HL-60 (cell line): ENCODE measurements around the gene NXNL2.

Experiments used
- DNase-seq, 2 experiments: peaks; one replicate each; pipeline ENCODE4 v3.0.0-alpha.2; 2010 to 2020; ENCODE audit warnings: low read depth in 1 of 2, low spot score in 1 of 2
- H3K27ac ChIP-seq: fragments of 250-450 bp; sonication (Bioruptor Pico); replicated peaks from 2 replicates; pipeline ENCODE4 v1.5.1; 2020; ENCODE audit warnings: mild to moderate bottlenecking, moderate library complexity
- H3K27me3 ChIP-seq: fragments of 250-450 bp; sonication (Bioruptor Pico); 2 replicates; pipeline ENCODE4 v1.5.1; 2021; ENCODE audit warnings: mild to moderate bottlenecking, moderate library complexity; ENCODE audit not compliant: insufficient read depth, poor library complexity, severe bottlenecking
- H3K4me3 ChIP-seq: replicated peaks from 2 replicates; pipeline ENCODE4 v1.5.1; 2011; ENCODE audit warnings: mild to moderate bottlenecking, control low read depth, low read length; ENCODE audit not compliant: insufficient read depth
- GABPA ChIP-seq: IDR thresholded peaks from 2 replicates; pipeline ENCODE4 v1.6.1; 2012; ENCODE audit warnings: low read depth
- POLR2AphosphoS5 ChIP-seq: IDR thresholded peaks from 2 replicates; pipeline ENCODE4 v1.6.1; 2012; ENCODE audit warnings: low read depth
- SPI1 ChIP-seq: IDR thresholded peaks from 2 replicates; pipeline ENCODE4 v1.6.1; 2012; ENCODE audit warnings: low read depth, mild to moderate bottlenecking, borderline replicate concordance
- TF ChIP-seq, protein P1 (sequence below): IDR thresholded peaks from one replicate; pipeline ENCODE4 v1.5.1; 2011; ENCODE audit warnings: low read length, control low read depth, inconsistent platforms; ENCODE audit not compliant: insufficient read depth
- TF ChIP-seq, protein P2 (sequence below): IDR thresholded peaks from 2 replicates; pipeline ENCODE4 v1.6.1; 2012; ENCODE audit warnings: low read depth; ENCODE audit not compliant: insufficient replicate concordance

The NXNL2 gene

DNA sequence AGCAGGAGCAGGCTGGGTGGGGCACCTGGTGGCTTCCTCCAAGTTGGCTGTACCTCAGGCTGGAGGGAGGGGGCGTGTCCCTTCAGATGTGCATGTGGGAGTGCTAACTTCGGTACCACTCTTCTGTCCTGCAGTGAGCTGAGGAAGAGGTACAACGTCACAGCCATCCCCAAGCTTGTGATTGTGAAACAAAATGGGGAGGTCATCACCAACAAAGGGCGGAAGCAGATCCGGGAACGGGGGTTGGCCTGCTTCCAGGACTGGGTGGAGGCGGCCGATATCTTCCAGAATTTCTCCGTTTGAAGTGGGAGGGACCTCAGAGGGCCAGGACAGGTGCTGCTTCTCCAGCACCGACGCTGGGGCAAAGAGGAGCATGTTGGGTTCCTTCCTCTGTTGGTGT, 9.3 kb downstream of the NXNL2 start:
- no peak overlapping the region for H3K27ac ChIP-seq
- TF ChIP-seq, protein P1, sequence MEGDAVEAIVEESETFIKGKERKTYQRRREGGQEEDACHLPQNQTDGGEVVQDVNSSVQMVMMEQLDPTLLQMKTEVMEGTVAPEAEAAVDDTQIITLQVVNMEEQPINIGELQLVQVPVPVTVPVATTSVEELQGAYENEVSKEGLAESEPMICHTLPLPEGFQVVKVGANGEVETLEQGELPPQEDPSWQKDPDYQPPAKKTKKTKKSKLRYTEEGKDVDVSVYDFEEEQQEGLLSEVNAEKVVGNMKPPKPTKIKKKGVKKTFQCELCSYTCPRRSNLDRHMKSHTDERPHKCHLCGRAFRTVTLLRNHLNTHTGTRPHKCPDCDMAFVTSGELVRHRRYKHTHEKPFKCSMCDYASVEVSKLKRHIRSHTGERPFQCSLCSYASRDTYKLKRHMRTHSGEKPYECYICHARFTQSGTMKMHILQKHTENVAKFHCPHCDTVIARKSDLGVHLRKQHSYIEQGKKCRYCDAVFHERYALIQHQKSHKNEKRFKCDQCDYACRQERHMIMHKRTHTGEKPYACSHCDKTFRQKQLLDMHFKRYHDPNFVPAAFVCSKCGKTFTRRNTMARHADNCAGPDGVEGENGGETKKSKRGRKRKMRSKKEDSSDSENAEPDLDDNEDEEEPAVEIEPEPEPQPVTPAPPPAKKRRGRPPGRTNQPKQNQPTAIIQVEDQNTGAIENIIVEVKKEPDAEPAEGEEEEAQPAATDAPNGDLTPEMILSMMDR: no peak
- TF ChIP-seq POLR2AphosphoS5 (0 out of 2 replicates have a peak, but pooled peaks have one; percentile 35), SPI1 (no peak)
- no peak overlapping the region for H3K4me3 ChIP-seq
- peak; percentile 44 to 83 for DNase-seq
- no peaks in the 10 kb centered on the region for H3K27me3 ChIP-seq

DNA sequence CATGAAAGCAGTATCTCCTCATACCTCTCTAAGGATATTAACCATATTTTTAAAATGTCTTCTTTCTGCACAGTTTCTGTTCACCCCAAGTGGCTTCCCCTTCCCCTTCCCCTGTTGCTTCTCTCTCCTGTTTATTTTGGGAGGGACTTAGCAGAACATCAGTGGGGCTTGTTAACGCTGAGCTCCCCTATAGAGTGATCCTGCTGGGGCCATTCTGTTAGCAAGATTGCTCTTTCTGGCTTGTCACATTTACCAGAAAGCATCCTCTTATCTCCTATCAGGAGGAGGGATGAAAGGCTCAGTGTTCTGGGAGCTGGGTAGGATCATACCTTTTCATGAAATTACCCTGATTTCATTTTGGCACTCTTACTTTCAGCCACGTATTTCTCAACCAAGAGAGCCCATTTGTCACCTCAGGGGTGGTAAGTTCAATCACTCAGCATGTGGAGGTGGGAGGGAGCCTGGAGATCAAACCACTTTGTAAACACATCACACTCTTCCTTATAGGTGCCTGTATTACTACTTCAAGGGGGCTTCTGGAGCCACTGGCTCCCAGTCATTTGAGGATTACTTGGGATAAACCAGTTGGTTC, 16.7 kb downstream of the NXNL2 start:
- Histone ChIP-seq H3K27me3 (no peaks in the 10 kb centered on the region), H3K4me3 (no peak overlapping the region), H3K27ac (no peak overlapping the region)
- TF ChIP-seq SPI1 (no peak), GABPA (no peak), POLR2AphosphoS5 (no peak)
- TF ChIP-seq, protein P2, sequence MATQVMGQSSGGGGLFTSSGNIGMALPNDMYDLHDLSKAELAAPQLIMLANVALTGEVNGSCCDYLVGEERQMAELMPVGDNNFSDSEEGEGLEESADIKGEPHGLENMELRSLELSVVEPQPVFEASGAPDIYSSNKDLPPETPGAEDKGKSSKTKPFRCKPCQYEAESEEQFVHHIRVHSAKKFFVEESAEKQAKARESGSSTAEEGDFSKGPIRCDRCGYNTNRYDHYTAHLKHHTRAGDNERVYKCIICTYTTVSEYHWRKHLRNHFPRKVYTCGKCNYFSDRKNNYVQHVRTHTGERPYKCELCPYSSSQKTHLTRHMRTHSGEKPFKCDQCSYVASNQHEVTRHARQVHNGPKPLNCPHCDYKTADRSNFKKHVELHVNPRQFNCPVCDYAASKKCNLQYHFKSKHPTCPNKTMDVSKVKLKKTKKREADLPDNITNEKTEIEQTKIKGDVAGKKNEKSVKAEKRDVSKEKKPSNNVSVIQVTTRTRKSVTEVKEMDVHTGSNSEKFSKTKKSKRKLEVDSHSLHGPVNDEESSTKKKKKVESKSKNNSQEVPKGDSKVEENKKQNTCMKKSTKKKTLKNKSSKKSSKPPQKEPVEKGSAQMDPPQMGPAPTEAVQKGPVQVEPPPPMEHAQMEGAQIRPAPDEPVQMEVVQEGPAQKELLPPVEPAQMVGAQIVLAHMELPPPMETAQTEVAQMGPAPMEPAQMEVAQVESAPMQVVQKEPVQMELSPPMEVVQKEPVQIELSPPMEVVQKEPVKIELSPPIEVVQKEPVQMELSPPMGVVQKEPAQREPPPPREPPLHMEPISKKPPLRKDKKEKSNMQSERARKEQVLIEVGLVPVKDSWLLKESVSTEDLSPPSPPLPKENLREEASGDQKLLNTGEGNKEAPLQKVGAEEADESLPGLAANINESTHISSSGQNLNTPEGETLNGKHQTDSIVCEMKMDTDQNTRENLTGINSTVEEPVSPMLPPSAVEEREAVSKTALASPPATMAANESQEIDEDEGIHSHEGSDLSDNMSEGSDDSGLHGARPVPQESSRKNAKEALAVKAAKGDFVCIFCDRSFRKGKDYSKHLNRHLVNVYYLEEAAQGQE: no peak
- TF ChIP-seq, protein P1: no peak
- DNase-seq: no peak

DNA sequence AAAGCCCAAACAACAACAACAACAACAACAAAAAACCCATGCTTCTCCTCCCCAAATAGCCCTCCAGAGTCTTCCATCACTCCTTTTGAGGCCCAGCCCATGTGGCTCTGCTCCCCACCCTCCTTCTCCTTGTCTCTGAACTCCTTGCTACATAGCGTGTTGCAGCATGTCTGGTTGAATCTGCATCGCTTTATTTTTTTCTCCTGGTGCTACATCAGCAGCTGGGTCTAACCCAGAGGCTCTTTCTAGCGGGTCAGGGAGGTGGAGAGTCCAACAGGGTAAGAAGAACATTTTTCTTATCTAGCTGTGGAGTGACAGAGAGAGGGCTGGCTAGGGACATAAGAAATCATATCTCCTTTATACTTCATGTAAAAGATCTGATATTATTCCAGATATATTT, 18.4 kb downstream of the NXNL2 start:
- Histone ChIP-seq H3K4me3 (no peak overlapping the region), H3K27me3 (no peaks in the 10 kb centered on the region), H3K27ac (no peak overlapping the region)
- no peak for DNase-seq
- TF ChIP-seq SPI1 (no peak), GABPA (no peak), POLR2AphosphoS5 (no peak)
- TF ChIP-seq, protein P1: no peak
- TF ChIP-seq, protein P2: no peak
